Activated T-cell treated with anti-CD3 and anti-CD28 coated beads for 48 hours (primary cell): ENCODE results near the gene PARD6A.
"Not testable (repeated sequence)": the region's sequence is repeated elsewhere in the genome, so short reads cannot be mapped to it uniquely, and the experiment has no call there.

Experiments used
- DNase-seq: peaks from one replicate; pipeline ENCODE4 v3.0.0-alpha.2; 2020; ENCODE audit warnings: low read depth

Gene PARD6A

GRCh38 chr16:67685388-67686112, 24.8 kb downstream of the PARD6A start:
- DNase-seq: no peak

GRCh38 chr16:67693517-67694285, 32.9 kb downstream of the PARD6A start:
- DNase-seq: not testable (repeated sequence)

- DNase-seq: no peak
These were observed 33.9 kb downstream of the PARD6A start for GRCh38 chr16:67694611-67695010.

- no peak for DNase-seq
These were observed 36.8 kb downstream of the PARD6A start for GRCh38 chr16:67697422-67698185.

- DNase-seq: no peak
These were observed 38.5 kb downstream of the PARD6A start for GRCh38 chr16:67699265-67699664.

GRCh38 chr16:67701420-67701819, 40.7 kb downstream of the PARD6A start:
- DNase-seq: no peak

GRCh38 chr16:67702130-67702529, 41.4 kb downstream of the PARD6A start:
- no peak for DNase-seq

GRCh38 chr16:67703626-67704025, 42.9 kb downstream of the PARD6A start:
- DNase-seq: no peak

- DNase-seq: no peak
These were observed 43.4 kb downstream of the PARD6A start for GRCh38 chr16:67704110-67704509.

- DNase-seq: no peak
These were observed 46.5 kb downstream of the PARD6A start for GRCh38 chr16:67707210-67707609.

- DNase-seq: no peak
These were observed 47.0 kb downstream of the PARD6A start for GRCh38 chr16:67707790-67708189.

- DNase-seq: no peak
These were observed 47.6 kb downstream of the PARD6A start for GRCh38 chr16:67708368-67708771.

GRCh38 chr16:67709050-67709449, 48.3 kb downstream of the PARD6A start:
- DNase-seq: no peak

- no peak for DNase-seq
These were observed 49.8 kb downstream of the PARD6A start for GRCh38 chr16:67710607-67711006.
